ENCODE results near the gene SART3.
"Not testable (repeated sequence)": the region's sequence is repeated elsewhere in the genome, so short reads cannot be mapped to it uniquely, and the experiment has no call there.

SART3 gene

GRCh38 chr12:108518716-108519496 lies 42.1 kb downstream of the SART3 start:
- DNase-seq: no peak

GRCh38 chr12:108518101-108518715 lies 42.8 kb downstream of the SART3 start:
- no peak for DNase-seq

- DNase-seq: no peak
These were observed 43.5 kb downstream of the SART3 start for GRCh38 chr12:108517288-108518100.

GRCh38 chr12:108516511-108517275 lies 44.3 kb downstream of the SART3 start:
- DNase-seq: no peak

- DNase-seq: no peak
These were observed 45.1 kb downstream of the SART3 start for GRCh38 chr12:108515916-108516315.

GRCh38 chr12:108514973-108515814 lies 45.8 kb downstream of the SART3 start, which contains the start of gene FICD:
FICD (plus strand) TSS chr12:108515277; CDS start chr12:108516973, 1,696 bp downstream.
- DNase-seq: peak; percentile 94

GRCh38 chr12:108514468-108514972 lies 46.5 kb downstream of the SART3 start:
- DNase-seq: no peak

GRCh38 chr12:108511633-108512540 lies 49.1 kb downstream of the SART3 start:
- DNase-seq: no peak

- no peak for DNase-seq
These were observed 50.1 kb downstream of the SART3 start for GRCh38 chr12:108510836-108511235.

GRCh38 chr12:108509806-108510205 lies 51.2 kb downstream of the SART3 start:
- no peak for DNase-seq

- no peak for DNase-seq
These were observed 52.9 kb downstream of the SART3 start for GRCh38 chr12:108507971-108508642.

GRCh38 chr12:108505129-108505528 lies 55.8 kb downstream of the SART3 start:
- DNase-seq: no peak

- no peak for DNase-seq
These were observed 58.1 kb downstream of the SART3 start for GRCh38 chr12:108502922-108503321.

- DNase-seq: no peak
These were observed 62.8 kb downstream of the SART3 start for GRCh38 chr12:108498136-108498535.

- no peak for DNase-seq
These were observed 65.0 kb downstream of the SART3 start for GRCh38 chr12:108495823-108496579.

GRCh38 chr12:108495054-108495453 lies 65.9 kb downstream of the SART3 start:
- DNase-seq: no peak

- DNase-seq: no peak
These were observed 69.7 kb downstream of the SART3 start for GRCh38 chr12:108491256-108491655.

GRCh38 chr12:108487029-108487428 lies 73.9 kb downstream of the SART3 start:
- DNase-seq: not testable (repeated sequence)

GRCh38 chr12:108485371-108485770 lies 75.6 kb downstream of the SART3 start:
- not testable (repeated sequence) for DNase-seq
